NOMO-1 (cell line): ENCODE data around the gene TRHDE.

ENCODE experiments used
- DNase-seq, 2 experiments: peaks; one replicate each; lab custom pipeline; 2025; ENCODE audit not compliant: unreplicated experiment in 2 of 2; lab: John Stamatoyannopoulos, UW

Gene TRHDE

GRCh38 chr12:72716221-72716620 is 444.1 kb downstream of the TRHDE start:
- DNase-seq: no peak

DNA sequence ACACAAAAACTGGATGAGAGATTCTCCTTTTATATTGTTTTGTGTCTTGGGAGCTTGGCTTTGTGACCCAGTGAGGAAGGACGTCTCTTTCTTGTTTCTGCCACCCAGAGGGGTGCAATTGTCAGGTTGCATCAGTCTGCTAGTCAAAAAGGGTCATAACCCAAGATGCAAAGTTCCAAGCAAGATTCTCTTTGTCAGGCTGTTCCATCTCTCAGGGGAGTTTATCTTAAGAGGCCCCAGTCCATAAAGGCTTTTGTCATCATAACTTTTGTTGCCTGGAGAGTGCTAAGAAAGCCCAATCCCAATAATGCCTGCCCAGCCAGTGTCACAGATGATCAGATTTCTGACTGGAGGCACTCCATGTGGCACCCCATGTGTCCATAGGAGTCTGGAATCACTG is 444.9 kb downstream of the TRHDE start:
- DNase-seq: no peak
